Neural progenitor cell (in vitro differentiated cells): ENCODE data around the gene TMEM198. TPM values are rescaled to one million over a fixed set of nuclear protein-coding genes. Genes with fewer than 3 reads are reported as not detected.

Experiments used
- DNase-seq: peaks from one replicate; pipeline ENCODE4 v3.0.0-alpha.2; 2016; ENCODE audit warnings: low spot score
- H2AFZ ChIP-seq: fragments of 200-600 bp; sonication (generic); replicated peaks from 2 replicates; pipeline ENCODE4 v1.6.1; 2016; ENCODE audit warnings: antibody characterized with exemption
- H3F3A ChIP-seq: fragments of 200-600 bp; sonication (generic); 2 replicates; pipeline ENCODE4 v1.6.1; 2016; ENCODE audit warnings: antibody characterized with exemption, low read depth
- H3K27ac ChIP-seq: fragments of 200-600 bp; sonication (generic); 2 replicates; pipeline ENCODE4 v1.5.1; 2016; ENCODE audit warnings: mild to moderate bottlenecking
- H3K27me3 ChIP-seq: fragments of 200-600 bp; sonication (generic); 2 replicates; pipeline ENCODE4 v1.6.1; 2016; ENCODE audit warnings: mild to moderate bottlenecking, moderate library complexity
- H3K36me3 ChIP-seq: fragments of 200-600 bp; sonication (generic); 2 replicates; pipeline ENCODE4 v1.5.1; 2016
- H3K4me1 ChIP-seq: fragments of 200-600 bp; sonication (generic); 2 replicates; pipeline ENCODE4 v1.6.1; 2016; ENCODE audit warnings: mixed run types
- H3K4me2 ChIP-seq: fragments of 200-600 bp; sonication (generic); 2 replicates; pipeline ENCODE4 v1.6.1; 2016
- H3K4me3 ChIP-seq: fragments of 200-600 bp; sonication (generic); 2 replicates; pipeline ENCODE4 v1.5.1; 2016
- H3K79me2 ChIP-seq: fragments of 200-600 bp; sonication (generic); 2 replicates; pipeline ENCODE4 v1.6.1; 2016; ENCODE audit warnings: low read depth
- H3K9ac ChIP-seq: fragments of 200-600 bp; sonication (generic); 2 replicates; pipeline ENCODE4 v1.6.1; 2016
- H3K9me3 ChIP-seq: fragments of 200-600 bp; sonication (generic); 2 replicates; pipeline ENCODE4 v1.5.1; 2016; ENCODE audit warnings: low read depth
- H4K20me1 ChIP-seq: fragments of 200-600 bp; sonication (generic); 2 replicates; pipeline ENCODE4 v1.6.1; 2016; ENCODE audit warnings: low read depth
- H3K27ac Mint-ChIP-seq: 3 replicates; pipeline ENCODE4 v1.8.0; 2021; ENCODE audit warnings: mixed read lengths
- H3K27me3 Mint-ChIP-seq: 2 replicates; pipeline ENCODE4 v1.8.0; 2022; ENCODE audit warnings: low read depth, mild to moderate bottlenecking, inconsistent platforms, moderate library complexity, mixed read lengths; ENCODE audit not compliant: insufficient read depth
- H3K36me3 Mint-ChIP-seq: 3 replicates; pipeline ENCODE4 v1.8.0; 2021; ENCODE audit warnings: mixed read lengths
- H3K4me1 Mint-ChIP-seq: 3 replicates; pipeline ENCODE4 v1.8.0; 2021; ENCODE audit warnings: mixed read lengths
- H3K4me3 Mint-ChIP-seq: 3 replicates; pipeline ENCODE4 v1.8.0; 2021; ENCODE audit warnings: mild to moderate bottlenecking, moderate library complexity, mixed read lengths
- H3K9me3 Mint-ChIP-seq: 3 replicates; pipeline ENCODE4 v1.8.0; 2020; ENCODE audit warnings: mixed read lengths
- EZH2 ChIP-seq: fragments of 200-600 bp; sonication (generic); IDR thresholded peaks from 2 replicates; pipeline ENCODE4 v1.6.1; 2017; ENCODE audit warnings: antibody characterized with exemption, mild to moderate bottlenecking, moderate library complexity
- EZH2phosphoT487 ChIP-seq: fragments of 200-600 bp; sonication (generic); IDR thresholded peaks from 2 replicates; pipeline ENCODE4 v1.6.1; 2017; ENCODE audit warnings: antibody characterized with exemption
- total RNA-seq: library from RNA; depleted of rRNA; stranded (reverse); fragments of >200 nt; gene quantifications from 2 replicates; pipeline ENCODE4 v1.2.3, GENCODE V29; 2015; ENCODE audit warnings: low replicate concordance
- TF ChIP-seq, protein P1 (sequence below): fragments of 200-600 bp; sonication (generic); IDR thresholded peaks from 2 replicates; pipeline ENCODE4 v1.5.1; 2017; ENCODE audit warnings: antibody characterized with exemption, mild to moderate bottlenecking

TMEM198 gene
- total RNA-seq, 1 donor from 2014 or later = 0.79 TPM

DNA sequence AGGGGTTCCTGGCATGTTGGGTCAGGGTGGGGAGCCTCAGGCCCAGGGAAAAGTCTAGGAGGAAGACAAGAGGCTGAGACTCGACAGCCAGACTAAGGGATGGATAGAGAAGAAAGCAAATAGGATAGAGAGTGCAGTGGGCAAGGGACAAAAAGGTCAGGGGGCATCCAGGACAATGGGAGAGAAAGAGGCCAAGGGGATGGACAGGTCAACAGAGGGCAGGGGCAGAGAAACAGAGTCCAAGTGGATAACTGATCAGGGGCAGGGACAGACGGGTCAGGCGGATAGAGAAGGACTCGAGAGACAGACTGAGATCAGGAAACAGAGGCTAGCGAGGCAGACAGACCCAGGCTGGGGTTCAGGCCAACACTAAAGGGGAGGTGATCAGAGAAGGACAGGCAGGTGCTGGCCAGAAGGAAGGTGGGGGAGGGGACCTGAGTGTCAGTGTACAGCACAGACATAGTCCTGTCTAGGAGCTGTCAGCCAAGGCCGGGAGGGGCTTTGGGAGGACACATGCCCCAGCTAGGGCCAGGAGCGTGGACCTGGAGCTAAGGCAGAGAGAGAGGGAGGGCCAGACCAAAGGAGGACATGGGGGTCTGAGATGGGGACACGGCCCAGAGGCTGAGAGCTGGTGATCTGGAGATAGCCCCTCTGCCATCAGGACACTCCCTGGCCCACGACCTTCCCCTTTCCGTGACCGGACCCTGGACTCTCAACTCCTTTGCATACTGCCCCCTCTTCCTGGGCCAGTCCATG, 17.3 kb upstream of the TMEM198 start:
- peaks cover 56% of the 10 kb centered on the region for H3K27me3 ChIP-seq
- Mint-ChIP-seq H3K27ac (peak overlapping the region; percentile 79), H3K4me3 (peak overlapping the region; percentile 72), H3K4me1 (peaks cover 66% of the 10 kb centered on the region), H3K36me3 (no peaks in the 10 kb centered on the region), H3K27me3 (peaks cover 29% of the 10 kb centered on the region), H3K9me3 (peaks cover 2% of the 10 kb centered on the region)
- DNase-seq = peak; percentile 28
- H2AFZ ChIP-seq = no peak overlapping the region
- H3F3A ChIP-seq = peaks cover 52% of the 10 kb centered on the region
- peak overlapping the region; percentile 67 for H3K4me2 ChIP-seq
- no peak overlapping the region for H3K9ac ChIP-seq
- H3K4me3 ChIP-seq = no peak overlapping the region
- H3K79me2 ChIP-seq = no peaks in the 10 kb centered on the region
- no peaks in the 10 kb centered on the region for H3K9me3 ChIP-seq
- H3K36me3 ChIP-seq = no peaks in the 10 kb centered on the region
- peaks cover 57% of the 10 kb centered on the region for H3K4me1 ChIP-seq
- TF ChIP-seq, protein P1, sequence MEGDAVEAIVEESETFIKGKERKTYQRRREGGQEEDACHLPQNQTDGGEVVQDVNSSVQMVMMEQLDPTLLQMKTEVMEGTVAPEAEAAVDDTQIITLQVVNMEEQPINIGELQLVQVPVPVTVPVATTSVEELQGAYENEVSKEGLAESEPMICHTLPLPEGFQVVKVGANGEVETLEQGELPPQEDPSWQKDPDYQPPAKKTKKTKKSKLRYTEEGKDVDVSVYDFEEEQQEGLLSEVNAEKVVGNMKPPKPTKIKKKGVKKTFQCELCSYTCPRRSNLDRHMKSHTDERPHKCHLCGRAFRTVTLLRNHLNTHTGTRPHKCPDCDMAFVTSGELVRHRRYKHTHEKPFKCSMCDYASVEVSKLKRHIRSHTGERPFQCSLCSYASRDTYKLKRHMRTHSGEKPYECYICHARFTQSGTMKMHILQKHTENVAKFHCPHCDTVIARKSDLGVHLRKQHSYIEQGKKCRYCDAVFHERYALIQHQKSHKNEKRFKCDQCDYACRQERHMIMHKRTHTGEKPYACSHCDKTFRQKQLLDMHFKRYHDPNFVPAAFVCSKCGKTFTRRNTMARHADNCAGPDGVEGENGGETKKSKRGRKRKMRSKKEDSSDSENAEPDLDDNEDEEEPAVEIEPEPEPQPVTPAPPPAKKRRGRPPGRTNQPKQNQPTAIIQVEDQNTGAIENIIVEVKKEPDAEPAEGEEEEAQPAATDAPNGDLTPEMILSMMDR = no peak
- TF ChIP-seq EZH2phosphoT487 = no peak
- TF ChIP-seq EZH2 = no peak
- peaks cover 15% of the 10 kb centered on the region for H4K20me1 ChIP-seq
- no peak overlapping the region for H3K27ac ChIP-seq

DNA sequence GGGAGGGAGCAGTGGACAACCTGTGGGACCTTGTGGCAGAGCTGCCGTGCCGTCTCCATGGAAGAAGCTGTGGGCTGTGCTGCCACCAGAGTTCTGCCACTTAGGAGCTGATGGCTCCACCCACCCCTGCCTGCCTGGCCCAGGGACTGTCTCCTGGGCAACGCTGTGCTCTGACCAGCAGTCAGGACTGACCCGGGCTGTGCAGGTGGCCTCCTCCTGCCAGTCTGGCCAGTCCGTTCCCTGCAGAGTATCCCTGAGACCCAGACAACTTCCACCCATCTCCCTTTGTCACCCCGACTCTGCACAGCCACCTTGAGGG, 16.8 kb upstream of the TMEM198 start:
- Mint-ChIP-seq H3K4me1 (peaks cover 61% of the 10 kb centered on the region), H3K4me3 (peak overlapping the region; percentile 77), H3K27me3 (peaks cover 31% of the 10 kb centered on the region), H3K36me3 (no peaks in the 10 kb centered on the region), H3K9me3 (peaks cover 2% of the 10 kb centered on the region), H3K27ac (peak overlapping the region; percentile 79)
- no peak for TF ChIP-seq EZH2phosphoT487
- H3K4me2 ChIP-seq = peak overlapping the region; percentile 67
- H3K9me3 ChIP-seq = no peaks in the 10 kb centered on the region
- peaks cover 15% of the 10 kb centered on the region for H4K20me1 ChIP-seq
- no peak overlapping the region for H3K4me3 ChIP-seq
- peaks cover 52% of the 10 kb centered on the region for H3K4me1 ChIP-seq
- no peak overlapping the region for H2AFZ ChIP-seq
- no peak overlapping the region for H3K27ac ChIP-seq
- no peak for DNase-seq
- peaks cover 47% of the 10 kb centered on the region for H3F3A ChIP-seq
- no peak overlapping the region for H3K9ac ChIP-seq
- H3K36me3 ChIP-seq = no peaks in the 10 kb centered on the region
- peaks cover 56% of the 10 kb centered on the region for H3K27me3 ChIP-seq
- H3K79me2 ChIP-seq = no peaks in the 10 kb centered on the region

DNA sequence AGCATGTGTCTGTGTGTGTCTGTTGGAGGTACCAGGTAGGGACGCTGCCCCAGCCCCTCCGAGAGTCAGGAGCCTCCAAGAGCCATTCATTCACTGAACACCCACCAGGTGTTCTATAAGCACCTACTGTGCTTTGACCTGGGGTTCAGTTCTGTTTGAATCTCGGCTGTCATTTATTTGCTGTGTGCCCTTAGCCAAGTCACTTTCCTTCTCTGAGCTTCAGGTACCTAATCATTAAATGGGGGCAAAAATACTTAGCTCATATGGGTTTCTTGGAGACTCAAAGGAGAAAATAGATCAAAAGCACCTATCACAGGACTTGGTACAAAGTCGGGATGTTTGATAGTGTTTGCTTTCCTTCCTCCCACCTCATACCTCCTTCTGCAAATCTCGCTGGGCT, 16.4 kb upstream of the TMEM198 start:
- H3K27me3 Mint-ChIP-seq = peaks cover 31% of the 10 kb centered on the region
- Histone ChIP-seq H3F3A (peaks cover 43% of the 10 kb centered on the region), H2AFZ (no peak overlapping the region), H3K36me3 (no peaks in the 10 kb centered on the region), H4K20me1 (peaks cover 15% of the 10 kb centered on the region), H3K79me2 (no peaks in the 10 kb centered on the region), H3K4me1 (peaks cover 48% of the 10 kb centered on the region), H3K4me3 (no peak overlapping the region), H3K9me3 (no peaks in the 10 kb centered on the region), H3K27ac (no peak overlapping the region), H3K9ac (no peak overlapping the region), H3K4me2 (peak overlapping the region; percentile 67), H3K27me3 (peaks cover 53% of the 10 kb centered on the region)
- H3K9me3 Mint-ChIP-seq = peaks cover 2% of the 10 kb centered on the region
- H3K36me3 Mint-ChIP-seq = no peaks in the 10 kb centered on the region
- H3K4me3 Mint-ChIP-seq = peak overlapping the region; percentile 77
- peaks cover 59% of the 10 kb centered on the region for H3K4me1 Mint-ChIP-seq
- no peak for TF ChIP-seq EZH2
- TF ChIP-seq, protein P1 = no peak
- no peak for DNase-seq
- H3K27ac Mint-ChIP-seq = peak overlapping the region; percentile 79
